M059J (cell line): Measurements from ENCODE around the gene PSMB10. TPM values are rescaled to one million over a fixed set of nuclear protein-coding genes. Genes with fewer than 3 reads are reported as not detected.
"Not testable (repeated sequence)": the region's sequence is repeated elsewhere in the genome, so short reads cannot be mapped to it uniquely, and the experiment has no call there.

ENCODE experiments used
- DNase-seq: peaks from one replicate; pipeline ENCODE4 v3.0.0-alpha.2; 2012; ENCODE audit warnings: low read depth
- total RNA-seq: library from RNA; depleted of rRNA; stranded (reverse); fragments of >200 nt; shearing (Covaris generic); gene quantifications from 2 replicates; pipeline ENCODE4 v1.2.3, GENCODE V29; 2014

Gene PSMB10
- total RNA-seq, 1 experiment from 2014 or later: 63.5 TPM

- no peak for DNase-seq
These were observed 10.4 kb downstream of the PSMB10 start for GRCh38 chr16:67926181-67926750.

- DNase-seq: no peak
These were observed 12.3 kb downstream of the PSMB10 start for GRCh38 chr16:67924140-67924906.

DNA sequence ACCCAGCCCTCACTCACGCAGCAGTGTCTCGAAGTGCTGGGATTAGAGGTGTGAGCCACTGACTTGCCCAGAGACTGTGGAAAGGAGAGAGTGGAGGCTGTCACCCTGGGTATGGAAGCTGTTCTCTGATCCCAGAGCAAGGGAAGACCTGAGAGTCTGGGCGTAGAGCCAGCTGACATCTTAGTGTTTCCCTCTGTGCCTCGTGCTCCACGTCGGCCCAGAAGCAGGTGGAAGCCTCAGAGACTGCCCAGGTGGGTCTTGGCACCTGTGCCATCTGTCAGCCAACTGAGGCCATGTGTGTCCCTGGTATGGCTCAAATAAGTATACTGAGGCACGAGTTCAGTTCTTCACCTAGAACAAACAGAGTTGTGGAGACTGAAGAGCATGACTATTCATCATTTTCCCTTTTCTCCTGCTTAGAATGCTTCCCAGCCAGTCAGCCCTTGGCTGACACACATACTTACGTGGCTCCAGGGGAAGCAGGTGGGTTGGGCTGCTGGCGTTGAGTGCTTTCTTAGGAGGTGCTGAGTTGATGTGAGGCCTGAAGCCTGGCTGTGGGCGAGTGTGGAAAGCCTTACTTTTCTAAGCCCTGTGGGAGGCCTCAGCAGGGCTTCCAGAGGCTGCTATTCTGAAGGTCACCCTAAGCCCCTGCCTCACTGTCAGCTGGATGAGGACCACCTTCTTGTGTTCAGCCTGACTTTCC lies 13.1 kb downstream of the PSMB10 start:
- no peak for DNase-seq

DNA sequence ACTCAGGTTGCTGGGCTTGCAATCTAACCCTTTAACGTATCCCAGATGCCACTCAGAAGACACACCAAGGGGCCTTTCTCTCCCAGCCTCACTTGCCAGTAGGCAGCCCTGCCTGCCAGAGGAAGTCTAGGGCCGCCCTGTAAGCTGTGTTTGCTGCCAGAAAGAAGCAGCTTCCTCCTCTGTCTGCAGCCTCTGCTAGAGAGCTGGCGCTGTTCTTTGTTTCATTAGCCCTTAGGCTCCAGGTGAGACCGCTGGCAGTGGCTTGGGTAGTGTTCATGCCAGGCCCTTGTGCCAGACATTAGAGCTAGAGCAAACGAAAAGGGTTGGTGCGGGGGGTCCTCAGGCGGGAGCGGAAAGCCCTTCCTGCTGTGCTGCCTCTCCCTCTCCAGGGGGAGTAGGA lies 13.9 kb downstream of the PSMB10 start:
- no peak for DNase-seq

GRCh38 chr16:67922221-67922620 lies 14.4 kb downstream of the PSMB10 start:
- DNase-seq: no peak

GRCh38 chr16:67919622-67920221 lies 16.9 kb downstream of the PSMB10 start:
- peak; percentile 18 for DNase-seq

DNA sequence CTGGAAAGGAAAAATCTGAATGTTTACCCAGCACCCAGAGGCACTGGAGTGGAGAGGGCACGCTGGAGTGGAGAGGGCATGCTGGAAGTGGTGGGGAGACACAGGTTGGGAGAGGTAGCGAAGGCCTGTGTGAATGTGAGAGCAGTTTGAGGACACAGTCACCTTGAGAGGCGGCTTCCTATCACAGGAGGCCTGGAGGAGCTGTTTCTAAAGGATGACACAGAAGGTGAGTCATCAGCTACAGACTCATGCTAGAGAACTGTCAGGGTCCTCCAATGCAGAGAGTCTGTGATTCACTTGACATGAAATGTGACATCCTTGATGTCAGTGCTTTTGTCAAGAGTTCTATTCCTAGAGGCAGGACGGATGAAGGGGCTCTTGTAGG lies 18.8 kb downstream of the PSMB10 start:
- DNase-seq: peak; percentile 94

DNA sequence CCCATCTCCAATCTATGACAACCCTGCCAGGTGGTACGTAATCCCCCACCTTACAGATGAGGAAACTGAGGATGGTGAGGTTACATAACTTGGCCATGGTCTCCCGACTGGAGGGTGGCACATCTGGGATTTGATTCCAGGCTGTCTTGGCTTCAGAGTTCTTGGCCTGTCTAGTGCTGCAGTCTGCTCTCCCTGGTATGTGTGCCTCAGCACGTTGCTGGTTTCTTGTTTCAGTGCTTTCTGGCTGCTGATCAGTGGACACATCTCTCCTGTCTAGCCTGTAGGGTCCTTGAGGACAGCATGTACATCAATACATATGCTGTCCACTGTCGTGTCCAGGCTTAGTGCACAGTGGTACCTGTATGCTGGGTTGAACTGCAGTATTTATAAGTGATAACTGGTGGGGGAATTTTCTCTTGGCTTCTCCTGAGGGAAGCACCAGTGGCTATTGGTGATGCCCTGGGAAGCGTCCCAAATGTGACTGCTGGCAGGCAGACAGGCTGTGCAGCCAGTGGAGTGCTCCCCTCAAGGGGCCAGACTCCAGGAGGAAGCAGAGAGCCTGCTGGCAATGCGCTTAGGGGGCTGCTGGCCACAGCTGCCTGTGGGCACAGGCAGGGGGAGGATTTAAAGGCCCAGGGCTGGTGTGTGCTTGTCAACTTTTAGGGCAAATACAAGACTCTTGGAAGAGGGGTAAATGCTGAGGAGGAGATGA lies 19.4 kb downstream of the PSMB10 start:
- DNase-seq: peak; percentile 47

DNA sequence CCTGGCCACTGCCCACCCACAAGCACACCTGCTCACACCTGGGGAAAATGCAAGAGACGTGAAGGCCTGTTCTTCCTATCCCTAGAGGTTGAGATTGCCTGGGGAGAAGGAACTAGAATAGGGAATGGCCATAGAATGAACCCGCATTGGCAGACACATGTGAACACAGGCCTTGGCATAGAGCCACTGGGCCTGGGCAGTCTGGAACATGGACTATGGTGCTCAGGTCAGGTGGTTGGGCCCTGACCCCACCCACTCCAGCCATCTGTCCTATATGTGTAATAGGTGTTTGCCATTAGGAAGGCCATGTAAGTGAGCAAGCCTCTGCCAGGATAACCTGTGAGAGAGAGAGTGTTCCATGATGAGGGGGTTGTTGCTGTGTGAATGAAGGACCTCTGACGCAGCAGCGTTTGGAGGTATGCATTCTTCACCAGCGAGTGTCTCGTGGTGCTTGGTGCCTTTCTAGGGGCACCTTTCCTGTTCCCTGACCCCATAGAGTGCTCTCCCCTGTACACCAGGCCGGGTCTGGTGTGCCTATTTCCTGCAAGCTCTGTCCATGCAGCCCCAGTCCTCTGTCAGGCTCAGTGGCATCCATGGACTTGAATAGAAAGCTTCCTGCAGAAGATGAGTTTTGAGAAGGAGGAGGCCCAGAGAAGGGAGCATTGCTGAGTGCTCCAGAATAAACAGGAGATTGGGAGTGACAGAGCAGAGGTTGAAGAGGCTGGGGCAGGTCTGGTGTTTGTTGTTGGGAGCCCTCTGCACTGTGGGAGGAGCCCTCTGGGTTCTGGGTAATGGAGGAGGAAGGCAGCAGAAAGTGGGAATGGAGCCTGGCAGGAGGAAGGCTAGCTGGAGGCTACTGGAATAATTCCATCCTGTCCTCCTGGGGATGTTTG lies 20.6 kb downstream of the PSMB10 start:
- peak; percentile 37 for DNase-seq

GRCh38 chr16:67915496-67915769 lies 21.2 kb downstream of the PSMB10 start:
- DNase-seq: not testable (repeated sequence)

DNA sequence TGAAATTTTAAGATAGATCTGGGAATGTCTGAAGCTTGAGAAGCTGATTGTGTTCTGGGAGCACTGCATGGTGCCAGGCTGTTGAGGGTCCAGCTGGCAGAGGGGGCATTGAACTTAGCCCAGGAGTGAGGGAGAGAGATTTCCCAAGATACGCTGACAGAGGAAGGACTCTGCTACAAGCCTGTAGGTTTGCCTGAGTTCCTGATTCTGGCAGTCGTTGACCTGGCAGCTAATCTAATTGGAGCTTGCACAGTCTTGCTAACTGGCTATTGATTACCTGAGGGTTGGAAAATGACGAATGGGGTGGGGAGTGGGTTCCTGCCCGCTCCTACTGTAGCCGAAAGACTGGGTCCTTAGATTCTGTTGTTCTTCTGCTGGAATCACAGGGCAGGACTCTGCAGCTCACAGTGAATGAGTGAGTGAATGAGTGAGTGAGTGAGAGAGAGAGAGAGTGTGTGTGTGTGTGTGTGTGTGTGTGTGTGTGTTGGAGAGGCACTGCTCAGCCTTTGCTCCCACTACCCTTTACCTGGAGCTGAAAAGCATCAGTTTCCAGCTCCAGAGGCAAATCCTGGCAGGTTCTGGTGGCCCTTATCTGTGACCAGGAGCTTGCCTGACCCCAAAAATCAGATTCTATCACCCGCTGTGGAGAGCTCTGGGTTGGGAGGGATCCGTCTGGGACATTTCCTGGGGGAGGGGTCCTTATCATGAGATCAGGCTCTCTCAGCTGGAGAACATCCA lies 21.7 kb downstream of the PSMB10 start:
- DNase-seq: no peak

GRCh38 chr16:67910158-67910557 lies 26.5 kb downstream of the PSMB10 start:
- no peak for DNase-seq

GRCh38 chr16:67909056-67909742 lies 27.5 kb downstream of the PSMB10 start:
- no peak for DNase-seq

DNA sequence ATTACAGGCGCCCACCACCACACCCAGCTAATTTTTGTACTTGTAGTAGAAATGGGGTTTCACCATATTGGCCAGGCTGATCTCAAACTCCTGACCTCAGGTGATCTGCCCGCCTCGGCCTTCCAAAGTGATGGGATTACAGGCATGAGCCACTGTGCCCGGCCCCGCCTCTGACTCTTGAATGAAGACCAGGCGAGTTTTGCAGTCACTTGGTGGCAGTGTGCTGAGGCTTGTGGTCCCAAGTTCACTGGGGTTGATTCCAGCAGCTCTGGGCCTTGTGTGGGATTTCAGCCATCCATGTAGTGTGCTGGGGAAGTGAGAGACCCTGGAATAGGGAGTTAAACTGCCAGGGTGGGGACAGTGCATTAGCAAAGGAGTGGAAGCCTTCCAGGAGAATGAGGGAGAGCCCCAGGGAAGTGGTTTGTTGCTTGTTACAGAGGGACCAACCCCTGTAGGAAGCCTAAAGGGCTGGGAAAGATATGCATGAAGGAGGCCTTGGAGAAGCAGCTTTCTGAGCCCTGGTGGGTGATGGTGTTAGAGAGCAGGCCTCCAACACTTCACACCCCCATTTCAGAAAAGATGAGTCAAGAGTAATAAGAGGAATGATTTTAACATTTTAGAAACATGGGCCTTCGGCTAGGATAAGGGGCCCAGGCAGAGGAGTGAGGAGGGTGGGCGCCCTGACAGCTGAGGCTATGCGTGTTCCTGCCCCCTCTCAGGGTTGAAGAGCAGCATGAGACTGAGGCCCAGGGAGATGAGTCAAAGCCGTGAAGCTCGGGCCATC lies 29.1 kb downstream of the PSMB10 start:
- DNase-seq: no peak

- DNase-seq: no peak
These were observed 33.8 kb downstream of the PSMB10 start for GRCh38 chr16:67902831-67903230.

DNA sequence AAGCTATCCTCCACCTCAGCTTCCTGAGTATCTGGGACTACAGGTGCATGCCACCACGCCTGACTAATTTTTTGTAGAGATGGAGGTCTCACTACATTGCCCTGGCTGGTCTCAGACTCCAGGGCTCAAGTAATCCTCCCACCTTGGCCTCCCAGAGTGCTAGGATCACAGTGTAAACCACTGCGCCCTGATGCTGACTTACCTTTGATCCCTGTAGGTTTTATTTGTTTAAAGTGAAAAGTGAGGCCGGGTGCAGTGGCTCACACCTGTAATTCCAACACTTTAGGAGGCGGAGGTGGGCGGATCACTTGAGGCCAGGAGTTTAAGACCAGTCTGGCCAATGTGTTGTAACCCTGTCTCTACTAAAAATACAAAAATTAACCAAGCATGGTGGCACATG lies 34.9 kb downstream of the PSMB10 start:
- no peak for DNase-seq

DNA sequence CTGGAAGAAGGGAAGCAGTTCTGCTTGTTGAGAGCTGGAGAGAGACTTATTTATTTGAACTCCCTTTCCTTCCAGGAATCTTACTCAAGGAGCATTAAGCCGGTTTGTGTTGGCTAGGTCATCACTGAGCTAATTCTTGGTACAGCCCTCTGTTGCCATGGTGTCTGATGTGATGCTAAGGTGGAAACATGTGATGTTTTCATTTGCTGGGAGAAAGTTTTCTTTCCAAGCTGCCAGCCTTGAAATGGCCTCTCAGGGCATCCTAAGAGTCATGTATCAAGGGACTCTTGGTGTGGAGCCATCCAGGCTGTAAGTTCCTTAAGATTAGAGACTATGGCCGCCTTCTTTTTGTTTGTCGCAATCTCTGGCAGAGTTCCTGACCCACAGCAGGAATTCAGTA lies 39.4 kb downstream of the PSMB10 start:
- peak; percentile 32 for DNase-seq

- no peak for DNase-seq
These were observed 42.8 kb downstream of the PSMB10 start for GRCh38 chr16:67893743-67894399.
